ENCODE data around the gene GLOD4.
A peak's percentile ranks its signal among the peaks of the same experiment; 100 is the strongest.

Gene GLOD4

GRCh38 chr17:726271-726919 is 55.7 kb downstream of the GLOD4 start:
- no peak overlapping the region for H3K4me3 ChIP-seq (ENCODE audit: low read length in 2 of 2)
- H3K27me3 ChIP-seq (ENCODE audit: control insufficient read depth in 2 of 2, insufficient read depth in 2 of 2, low read length in 2 of 2) = no peaks in the 10 kb centered on the region
- peaks cover 4 to 14% of the 10 kb centered on the region in 2 donors for H3K4me1 ChIP-seq (ENCODE audit: control insufficient read depth in 2 of 2, insufficient read depth in 2 of 2, low read length in 2 of 2)
- H3K9ac ChIP-seq (ENCODE audit: low read depth in 1 of 2, low read length in 2 of 2) = peak overlapping the region in 1 of 2 donors; percentile 61
- H3K27ac ChIP-seq (ENCODE audit: low read depth in 2 of 2, low read length in 2 of 2) = peak overlapping the region; percentile 11 to 18
- no peaks in the 10 kb centered on the region for H3K36me3 ChIP-seq (ENCODE audit: control insufficient read depth in 2 of 2, insufficient read depth in 2 of 2, low read length in 2 of 2)
- no peaks in the 10 kb centered on the region for H3K9me3 ChIP-seq (ENCODE audit: control insufficient read depth in 2 of 2, low read length in 2 of 2)

- peak overlapping the region in 1 of 2 donors; percentile 61 for H3K9ac ChIP-seq (ENCODE audit: low read depth in 1 of 2, low read length in 2 of 2)
- no peaks in the 10 kb centered on the region for H3K36me3 ChIP-seq (ENCODE audit: control insufficient read depth in 2 of 2, insufficient read depth in 2 of 2, low read length in 2 of 2)
- H3K4me3 ChIP-seq (ENCODE audit: low read length in 2 of 2) = no peak overlapping the region
- no peaks in the 10 kb centered on the region for H3K27me3 ChIP-seq (ENCODE audit: control insufficient read depth in 2 of 2, insufficient read depth in 2 of 2, low read length in 2 of 2)
- H3K27ac ChIP-seq (ENCODE audit: low read depth in 2 of 2, low read length in 2 of 2) = peak overlapping the region in 1 of 2 donors; percentile 18
- H3K4me1 ChIP-seq (ENCODE audit: control insufficient read depth in 2 of 2, insufficient read depth in 2 of 2, low read length in 2 of 2) = peaks cover 4 to 9% of the 10 kb centered on the region in 2 donors
- no peaks in the 10 kb centered on the region for H3K9me3 ChIP-seq (ENCODE audit: control insufficient read depth in 2 of 2, low read length in 2 of 2)
These were observed 56.3 kb downstream of the GLOD4 start for GRCh38 chr17:725746-726145.

GRCh38 chr17:725084-725483 is 57.0 kb downstream of the GLOD4 start:
- no peak overlapping the region for H3K9ac ChIP-seq (ENCODE audit: low read depth in 1 of 2, low read length in 2 of 2)
- no peaks in the 10 kb centered on the region for H3K36me3 ChIP-seq (ENCODE audit: control insufficient read depth in 2 of 2, insufficient read depth in 2 of 2, low read length in 2 of 2)
- H3K27ac ChIP-seq (ENCODE audit: low read depth in 2 of 2, low read length in 2 of 2) = no peak overlapping the region
- no peak overlapping the region for H3K4me3 ChIP-seq (ENCODE audit: low read length in 2 of 2)
- no peaks in the 10 kb centered on the region for H3K9me3 ChIP-seq (ENCODE audit: control insufficient read depth in 2 of 2, low read length in 2 of 2)
- H3K4me1 ChIP-seq (ENCODE audit: control insufficient read depth in 2 of 2, insufficient read depth in 2 of 2, low read length in 2 of 2) = peaks cover 4 to 9% of the 10 kb centered on the region in 2 donors
- no peaks in the 10 kb centered on the region for H3K27me3 ChIP-seq (ENCODE audit: control insufficient read depth in 2 of 2, insufficient read depth in 2 of 2, low read length in 2 of 2)

- no peak overlapping the region for H3K9ac ChIP-seq (ENCODE audit: low read depth in 1 of 2, low read length in 2 of 2)
- no peaks in the 10 kb centered on the region for H3K36me3 ChIP-seq (ENCODE audit: control insufficient read depth in 2 of 2, insufficient read depth in 2 of 2, low read length in 2 of 2)
- H3K4me1 ChIP-seq (ENCODE audit: control insufficient read depth in 2 of 2, insufficient read depth in 2 of 2, low read length in 2 of 2) = peaks cover under 1 to 8% of the 10 kb centered on the region in 2 donors
- no peaks in the 10 kb centered on the region for H3K27me3 ChIP-seq (ENCODE audit: control insufficient read depth in 2 of 2, insufficient read depth in 2 of 2, low read length in 2 of 2)
- no peak overlapping the region for H3K4me3 ChIP-seq (ENCODE audit: low read length in 2 of 2)
- H3K27ac ChIP-seq (ENCODE audit: low read depth in 2 of 2, low read length in 2 of 2) = no peak overlapping the region
- no peaks in the 10 kb centered on the region for H3K9me3 ChIP-seq (ENCODE audit: control insufficient read depth in 2 of 2, low read length in 2 of 2)
These were observed 60.5 kb downstream of the GLOD4 start for GRCh38 chr17:721540-721937.

GRCh38 chr17:720706-721539 is 61.2 kb downstream of the GLOD4 start:
- Histone ChIP-seq H3K9ac (ENCODE audit: low read depth in 1 of 2, low read length in 2 of 2) (no peak overlapping the region), H3K36me3 (ENCODE audit: control insufficient read depth in 2 of 2, insufficient read depth in 2 of 2, low read length in 2 of 2) (no peaks in the 10 kb centered on the region), H3K9me3 (ENCODE audit: control insufficient read depth in 2 of 2, low read length in 2 of 2) (no peaks in the 10 kb centered on the region), H3K27me3 (ENCODE audit: control insufficient read depth in 2 of 2, insufficient read depth in 2 of 2, low read length in 2 of 2) (no peaks in the 10 kb centered on the region), H3K4me1 (ENCODE audit: control insufficient read depth in 2 of 2, insufficient read depth in 2 of 2, low read length in 2 of 2) (peaks cover 0 to 5% of the 10 kb centered on the region in 2 donors), H3K4me3 (ENCODE audit: low read length in 2 of 2) (no peak overlapping the region), H3K27ac (ENCODE audit: low read depth in 2 of 2, low read length in 2 of 2) (no peak overlapping the region)

- H3K27me3 ChIP-seq (ENCODE audit: control insufficient read depth in 2 of 2, insufficient read depth in 2 of 2, low read length in 2 of 2) = no peaks in the 10 kb centered on the region
- H3K9me3 ChIP-seq (ENCODE audit: control insufficient read depth in 2 of 2, low read length in 2 of 2) = no peaks in the 10 kb centered on the region
- H3K4me1 ChIP-seq (ENCODE audit: control insufficient read depth in 2 of 2, insufficient read depth in 2 of 2, low read length in 2 of 2) = peaks cover 7 to 12% of the 10 kb centered on the region in 2 donors
- no peaks in the 10 kb centered on the region for H3K36me3 ChIP-seq (ENCODE audit: control insufficient read depth in 2 of 2, insufficient read depth in 2 of 2, low read length in 2 of 2)
- H3K9ac ChIP-seq (ENCODE audit: low read depth in 1 of 2, low read length in 2 of 2) = no peak overlapping the region
- H3K4me3 ChIP-seq (ENCODE audit: low read length in 2 of 2) = no peak overlapping the region
- no peak overlapping the region for H3K27ac ChIP-seq (ENCODE audit: low read depth in 2 of 2, low read length in 2 of 2)
These were observed 64.0 kb downstream of the GLOD4 start for GRCh38 chr17:718075-718474.

Measured in mucosa of rectum (tissue), 2 donors.